Osteoblast (primary cell): ENCODE data around the gene POLR2J. TPM values are rescaled to one million over a fixed set of nuclear protein-coding genes. Genes with fewer than 3 reads are reported as not detected.

Source experiments
- DNase-seq: peaks from one replicate; pipeline ENCODE4 v3.0.0; 2011; ENCODE audit warnings: low spot score, mixed read lengths; ENCODE audit not compliant: insufficient read length; ENCODE audit errors: missing footprints
- H2AFZ ChIP-seq: 2 replicates; pipeline ENCODE4 v1.6.0; 2011; ENCODE audit warnings: mild to moderate bottlenecking, low read length
- H3K27ac ChIP-seq: 2 replicates; pipeline ENCODE4 v1.5.1; 2011; ENCODE audit warnings: mild to moderate bottlenecking, low read depth, low read length, moderate library complexity
- H3K27me3 ChIP-seq: 2 replicates; pipeline ENCODE4 v1.6.0; 2012; ENCODE audit warnings: mild to moderate bottlenecking, control low read depth, inconsistent platforms, low read length, moderate library complexity; ENCODE audit not compliant: insufficient read depth
- H3K36me3 ChIP-seq: 2 replicates; pipeline ENCODE4 v1.5.1; 2011; ENCODE audit warnings: mild to moderate bottlenecking, low read length, control low read depth, moderate library complexity; ENCODE audit not compliant: insufficient read depth
- H3K4me1 ChIP-seq: 2 replicates; pipeline ENCODE4 v1.5.1; 2011; ENCODE audit warnings: mild to moderate bottlenecking, low read length, control low read depth, moderate library complexity; ENCODE audit not compliant: insufficient read depth
- H3K4me2 ChIP-seq: 2 replicates; pipeline ENCODE4 v1.6.0; 2011; ENCODE audit warnings: mild to moderate bottlenecking, low read length; ENCODE audit not compliant: insufficient read depth
- H3K4me3 ChIP-seq: fragments of 200-600 bp; sonication (generic); 3 replicates; pipeline ENCODE4 v1.5.1; 2012; ENCODE audit warnings: mild to moderate bottlenecking, low read length, inconsistent platforms; ENCODE audit not compliant: insufficient read depth
- H3K79me2 ChIP-seq: 2 replicates; pipeline ENCODE4 v1.6.0; 2012; ENCODE audit warnings: mild to moderate bottlenecking, low read length, control low read depth, inconsistent platforms; ENCODE audit not compliant: insufficient read depth
- H3K9me3 ChIP-seq: 2 replicates; pipeline ENCODE4 v1.5.1; 2011; ENCODE audit warnings: low read depth, low read length, control low read depth
- H4K20me1 ChIP-seq: 2 replicates; pipeline ENCODE4 v1.6.0; 2012; ENCODE audit warnings: mild to moderate bottlenecking, low read length, control low read depth; ENCODE audit not compliant: insufficient read depth
- CTCF ChIP-seq: IDR thresholded peaks from 2 replicates; pipeline ENCODE4 v1.5.1; 2011; ENCODE audit warnings: mild to moderate bottlenecking, low read depth, low read length, moderate library complexity; ENCODE audit errors: extremely low read depth
- total RNA-seq: library from RNA; depleted of rRNA; stranded (reverse); fragments of >200 nt; gene quantifications from 2 replicates; pipeline ENCODE4 v1.2.3, GENCODE V29; 2012

Gene POLR2J
- total RNA-seq, 1 donor, result 27.9 TPM

GRCh38 chr7:102445674-102446071 lies 33.0 kb downstream of the POLR2J start:
- no peak overlapping the region for H3K4me2 ChIP-seq

DNA sequence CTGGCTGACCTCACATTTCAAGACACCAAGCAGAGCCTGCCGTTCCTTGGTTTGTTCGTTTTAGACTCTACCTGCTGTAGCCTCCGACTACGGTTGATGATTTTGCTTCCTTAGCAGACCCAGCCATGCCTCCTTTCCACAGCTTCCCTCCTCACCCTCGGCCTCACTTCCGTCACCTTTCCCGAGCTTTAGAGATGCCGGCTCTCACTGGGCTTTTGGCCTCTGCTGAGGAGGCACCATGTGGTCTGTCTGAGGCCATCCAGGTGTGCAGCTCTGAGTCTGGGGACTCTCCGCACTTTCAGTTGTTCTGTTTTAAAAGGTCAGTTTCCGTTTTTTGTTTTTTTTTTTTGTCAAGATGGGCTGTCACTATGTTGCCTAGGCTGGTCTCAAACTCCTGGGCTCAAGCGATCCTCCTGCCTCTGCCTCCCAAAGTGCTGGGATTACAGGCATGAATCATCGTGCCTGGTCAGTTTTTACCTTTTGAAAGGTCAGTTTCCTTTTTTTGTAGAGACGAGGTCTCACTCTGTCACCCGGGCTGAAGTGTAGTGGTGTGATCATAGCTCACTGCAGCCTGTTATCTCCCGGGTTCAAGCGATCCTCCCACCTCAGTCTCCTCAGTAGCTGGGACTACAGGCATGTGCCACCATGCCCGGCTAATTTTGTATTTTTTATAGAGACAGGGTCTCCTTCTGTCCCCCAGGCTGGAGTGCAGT lies 33.6 kb downstream of the POLR2J start:
- H3K36me3 ChIP-seq, result peaks cover 27% of the 10 kb centered on the region
- H3K4me2 ChIP-seq, result no peak overlapping the region
- no peak for TF ChIP-seq CTCF
- peaks cover 4% of the 10 kb centered on the region for H3K4me1 ChIP-seq
- H3K27me3 ChIP-seq, result no peaks in the 10 kb centered on the region
- H3K79me2 ChIP-seq, result no peaks in the 10 kb centered on the region
- DNase-seq, result peak; percentile 52
- H3K27ac ChIP-seq, result no peak overlapping the region
- H2AFZ ChIP-seq, result no peak overlapping the region
- no peak overlapping the region for H3K4me3 ChIP-seq
- peaks cover 3% of the 10 kb centered on the region for H4K20me1 ChIP-seq
- H3K9me3 ChIP-seq, result no peaks in the 10 kb centered on the region

More at GRCh38 chr7:102445674-102446071, 33.0 kb downstream of the POLR2J start:
- no peak for DNase-seq
- H3K79me2 ChIP-seq, result no peaks in the 10 kb centered on the region
- TF ChIP-seq CTCF, result no peak
- H3K4me1 ChIP-seq, result no peaks in the 10 kb centered on the region
- no peaks in the 10 kb centered on the region for H3K9me3 ChIP-seq
- H3K36me3 ChIP-seq, result peaks cover 21% of the 10 kb centered on the region
- no peak overlapping the region for H3K27ac ChIP-seq
- no peak overlapping the region for H3K4me3 ChIP-seq
- H3K27me3 ChIP-seq, result no peaks in the 10 kb centered on the region
- H4K20me1 ChIP-seq, result peaks cover 5% of the 10 kb centered on the region
- no peak overlapping the region for H2AFZ ChIP-seq

GRCh38 chr7:102439963-102440795 lies 38.5 kb downstream of the POLR2J start:
- H3K27me3 ChIP-seq, result no peaks in the 10 kb centered on the region
- H3K27ac ChIP-seq, result peak overlapping the region; percentile 51
- H3K79me2 ChIP-seq, result peaks cover 14% of the 10 kb centered on the region
- H3K4me2 ChIP-seq, result peak overlapping the region; percentile 32
- peaks cover 12% of the 10 kb centered on the region for H3K4me1 ChIP-seq
- H3K36me3 ChIP-seq, result peaks cover 36% of the 10 kb centered on the region
- H3K9me3 ChIP-seq, result no peaks in the 10 kb centered on the region
- peak; percentile 94 for DNase-seq
- peak overlapping the region; percentile 22 for H3K4me3 ChIP-seq
- H2AFZ ChIP-seq, result no peak overlapping the region
- H4K20me1 ChIP-seq, result peaks cover 1% of the 10 kb centered on the region
- TF ChIP-seq CTCF, result no peak

GRCh38 chr7:102436118-102436517 lies 42.6 kb downstream of the POLR2J start:
- Histone ChIP-seq H3K9me3 (no peaks in the 10 kb centered on the region), H3K4me2 (no peak overlapping the region), H3K4me1 (peaks cover 14% of the 10 kb centered on the region), H4K20me1 (peaks cover 2% of the 10 kb centered on the region), H2AFZ (no peak overlapping the region), H3K36me3 (peaks cover 28% of the 10 kb centered on the region), H3K79me2 (peaks cover 31% of the 10 kb centered on the region), H3K4me3 (no peak overlapping the region), H3K27ac (no peak overlapping the region), H3K27me3 (no peaks in the 10 kb centered on the region)
- DNase-seq, result peak; percentile 65
- no peak for TF ChIP-seq CTCF
